ENCODE data around the gene HSDL1. TPM values are rescaled to one million over a fixed set of nuclear protein-coding genes. Genes with fewer than 3 reads are reported as not detected.

The HSDL1 gene
- total and polyA plus RNA-seq, 2 donors (not counting 3 experiments of a cell fraction or from before 2014, with no cell fraction given), result 19.9 to 27.9 TPM

DNA sequence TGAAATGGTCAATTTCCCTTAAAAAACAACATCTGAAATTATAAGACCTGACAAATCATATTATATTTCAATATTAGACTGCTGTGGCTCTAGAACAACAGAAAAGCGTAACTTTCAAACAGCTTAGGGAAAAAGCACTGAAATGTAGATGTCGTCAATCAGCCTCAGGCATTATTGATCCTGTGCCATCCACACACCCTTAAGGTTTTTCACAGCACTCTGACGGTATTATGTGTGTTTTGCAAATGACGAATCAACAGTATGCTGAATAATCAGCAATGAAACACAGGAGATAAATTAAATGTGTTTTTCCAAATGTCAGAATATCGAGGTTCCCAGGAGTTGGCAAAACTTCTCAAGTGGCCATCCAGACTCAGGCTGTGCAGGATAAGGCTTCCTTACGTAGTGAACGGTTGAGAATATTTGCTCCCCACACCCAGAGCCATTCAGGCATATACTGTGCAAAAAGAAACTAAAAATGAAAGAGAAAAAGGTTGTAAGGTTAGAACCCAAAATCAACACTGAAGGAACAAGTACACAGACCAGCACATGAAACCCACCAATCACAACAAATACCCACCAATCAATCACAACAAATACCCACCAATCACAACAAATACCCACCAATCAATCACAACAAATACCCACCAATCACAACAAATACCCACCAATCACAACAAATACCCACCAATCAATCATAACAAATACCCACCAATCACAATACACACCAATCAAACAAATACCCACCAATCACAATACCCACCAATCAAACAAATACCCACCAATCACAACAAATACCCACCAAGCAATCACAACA lies 20.5 kb downstream of the HSDL1 start:
- H3K4me3 ChIP-seq (replicated peaks in 1 of 3; ENCODE audit: insufficient read depth in 1 of 3, low read depth in 1 of 3, low read length in 3 of 3), result no peak overlapping the region
- no peaks in the 10 kb centered on the region for H3K9me3 ChIP-seq (replicated peaks; ENCODE audit: control insufficient read depth, insufficient read depth, low read length)
- POLR2A ChIA-PET, result no interaction called here
- H3K79me2 ChIP-seq (ENCODE audit: control insufficient read depth, insufficient read depth, low read length), result no peaks in the 10 kb centered on the region
- dilution Hi-C loops (cut with MboI; ENCODE audit: extremely low pct_ligation_motif_present, low sequenced_read_pairs) (no loop called here), intact Hi-C loops (cut with micrococcal nuclease) (no loop called here)
- no peak overlapping the region for H3K4me2 ChIP-seq (ENCODE audit: insufficient read depth, low read length)
- H3K27ac ChIP-seq (ENCODE audit: insufficient read depth, low read depth, low read length), result no peak overlapping the region
- H3K9ac ChIP-seq (replicated peaks; ENCODE audit: extremely low read depth, insufficient read depth, low read length), result no peak overlapping the region
- H3K4me1 ChIP-seq (ENCODE audit: control insufficient read depth, extremely low read depth, insufficient read depth, low read length), result no peaks in the 10 kb centered on the region
- no peaks in the 10 kb centered on the region for H3K9me1 ChIP-seq (replicated peaks; ENCODE audit: control insufficient read depth, extremely low read depth, insufficient read depth, low read length)
- TF ChIP-seq, protein P1, sequence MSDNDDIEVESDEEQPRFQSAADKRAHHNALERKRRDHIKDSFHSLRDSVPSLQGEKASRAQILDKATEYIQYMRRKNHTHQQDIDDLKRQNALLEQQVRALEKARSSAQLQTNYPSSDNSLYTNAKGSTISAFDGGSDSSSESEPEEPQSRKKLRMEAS (IDR thresholded peaks at IDR 0.05; ENCODE audit: insufficient read depth, insufficient read length), result no peak
- TF ChIP-seq, protein P2, sequence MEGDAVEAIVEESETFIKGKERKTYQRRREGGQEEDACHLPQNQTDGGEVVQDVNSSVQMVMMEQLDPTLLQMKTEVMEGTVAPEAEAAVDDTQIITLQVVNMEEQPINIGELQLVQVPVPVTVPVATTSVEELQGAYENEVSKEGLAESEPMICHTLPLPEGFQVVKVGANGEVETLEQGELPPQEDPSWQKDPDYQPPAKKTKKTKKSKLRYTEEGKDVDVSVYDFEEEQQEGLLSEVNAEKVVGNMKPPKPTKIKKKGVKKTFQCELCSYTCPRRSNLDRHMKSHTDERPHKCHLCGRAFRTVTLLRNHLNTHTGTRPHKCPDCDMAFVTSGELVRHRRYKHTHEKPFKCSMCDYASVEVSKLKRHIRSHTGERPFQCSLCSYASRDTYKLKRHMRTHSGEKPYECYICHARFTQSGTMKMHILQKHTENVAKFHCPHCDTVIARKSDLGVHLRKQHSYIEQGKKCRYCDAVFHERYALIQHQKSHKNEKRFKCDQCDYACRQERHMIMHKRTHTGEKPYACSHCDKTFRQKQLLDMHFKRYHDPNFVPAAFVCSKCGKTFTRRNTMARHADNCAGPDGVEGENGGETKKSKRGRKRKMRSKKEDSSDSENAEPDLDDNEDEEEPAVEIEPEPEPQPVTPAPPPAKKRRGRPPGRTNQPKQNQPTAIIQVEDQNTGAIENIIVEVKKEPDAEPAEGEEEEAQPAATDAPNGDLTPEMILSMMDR (IDR thresholded peaks at IDR 0.05; ENCODE audit: extremely low read depth in 1 of 2, insufficient read depth in 1 of 2, low read depth in 1 of 2, low read length in 2 of 2), result no peak
- TF ChIP-seq POLR2AphosphoS5 (IDR thresholded peaks at IDR 0.05; ENCODE audit: insufficient read depth, low read depth, low read length) (no peak), MYC (IDR thresholded peaks at IDR 0.05; ENCODE audit: low read depth, low read length) (no peak), POLR2A (IDR thresholded peaks at IDR 0.05; ENCODE audit: low read depth, low read length) (no peak), GATA2 (IDR thresholded peaks at IDR 0.05; ENCODE audit: insufficient read depth, insufficient read length, low read depth, low read length) (no peak), EZH2 (IDR thresholded peaks at IDR 0.05; ENCODE audit: borderline replicate concordance, low read depth, low read length, severe bottlenecking) (no peak), FOS (IDR thresholded peaks at IDR 0.05; ENCODE audit: borderline replicate concordance, insufficient read depth, low read length) (no peak), JUN (IDR thresholded peaks at IDR 0.05; ENCODE audit: borderline replicate concordance, insufficient read depth, insufficient read length, low read depth) (no peak)
- no TSS peak for BruUV-seq (replicated peaks)
- no peak for DNase-seq (ENCODE audit: low read depth, low spot score)
- peaks cover 4 to 8% of the 10 kb centered on the region in 2 experiments for H3K36me3 ChIP-seq (ENCODE audit: control insufficient read depth in 2 of 2, extremely low read depth in 1 of 2, insufficient read depth in 2 of 2, low read length in 2 of 2)
- FAIRE-seq, result no peak
- H4K20me1 ChIP-seq (replicated peaks; ENCODE audit: control insufficient read depth, extremely low read depth, insufficient read depth, low read length), result no peaks in the 10 kb centered on the region
- CTCF ChIA-PET, result no interaction called here
- H3K27me3 ChIP-seq (ENCODE audit: control insufficient read depth in 2 of 2, insufficient read depth in 2 of 2, low read length in 2 of 2), result no peaks in the 10 kb centered on the region
- H2AFZ ChIP-seq (ENCODE audit: low read depth, low read length), result no peak overlapping the region
